Measurements from ENCODE around the gene SLC9A9. TPM values are rescaled to one million over a fixed set of nuclear protein-coding genes. Genes with fewer than 3 reads are reported as not detected.
A peak's percentile ranks its signal among the peaks of the same experiment; 100 is the strongest.

SLC9A9 gene
- total RNA-seq, 2 experiments from 2014 or later, result 12.2 TPM

DNA sequence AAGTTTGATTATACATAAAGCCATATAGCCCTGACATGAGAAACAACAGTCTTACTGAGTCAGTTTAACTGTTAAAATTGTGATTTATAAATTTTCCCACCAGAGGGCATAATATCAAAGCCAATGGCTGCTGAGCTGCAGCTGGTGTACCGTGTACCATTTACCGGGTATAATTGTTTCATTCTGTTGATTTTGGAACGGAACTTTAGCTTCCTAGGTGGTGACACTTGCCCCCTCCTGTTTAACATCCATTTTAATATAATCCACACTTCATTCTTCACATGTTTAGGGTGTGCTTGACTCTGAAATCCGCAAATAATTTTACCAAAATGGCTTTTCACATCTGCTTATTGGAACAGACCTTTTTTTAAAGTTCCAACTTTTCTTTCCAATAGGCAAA, 72.8 kb downstream of the SLC9A9 start:
- H3K9me3 ChIP-seq (ENCODE audit: control insufficient read depth in 1 of 2, insufficient read depth in 1 of 2, low read length in 2 of 2), result no peaks in the 10 kb centered on the region
- peak in 5 of 14 experiments; percentile 3 to 67 (median 58) for DNase-seq
- no peaks in the 10 kb centered on the region for H3K4me1 ChIP-seq (ENCODE audit: insufficient read depth, low read length)
- intact Hi-C loops (cut with DNase I, micrococcal nuclease), result loop anchor here (1.0 to 2.0 kb wide), 3 partner anchors 73 to 176 kb away; partner anchors contain the start of gene SLC9A9 (in 1 of the 2)
- H3K27ac Mint-ChIP-seq, result no peak overlapping the region
- no peak overlapping the region for H3K27ac ChIP-seq (ENCODE audit: low read depth in 1 of 2, low read length in 2 of 2)
- no peaks in the 10 kb centered on the region for H3K36me3 ChIP-seq (ENCODE audit: insufficient read depth, low read length)
- CTCF ChIA-PET, result interaction anchor here (0.6 kb wide), 1 partner anchor 9 kb away, joined by 3 read pairs; no protein-coding TSS in a partner anchor
- POLR2A ChIA-PET, result interaction anchor here (0.6 to 1.6 kb wide), 3 partner anchors 23 to 196 kb away, joined by 3 to 5 read pairs (median 3); partner anchors contain the start of gene DIPK2A
- no peaks in the 10 kb centered on the region for H3K36me3 Mint-ChIP-seq (ENCODE audit: low read depth)
- H3K27me3 ChIP-seq (ENCODE audit: control insufficient read depth in 1 of 2, insufficient read depth in 2 of 2, low read length in 2 of 2), result no peaks in the 10 kb centered on the region
- peak overlapping the region; percentile 11 for H3K4me3 Mint-ChIP-seq
- peaks cover 7% of the 10 kb centered on the region for H3K4me1 Mint-ChIP-seq (ENCODE audit: low read depth)
- H3K27me3 Mint-ChIP-seq, result no peaks in the 10 kb centered on the region
- H3K4me3 ChIP-seq (ENCODE audit: low read length), result no peak overlapping the region
- H3K9me3 Mint-ChIP-seq, result no peaks in the 10 kb centered on the region
- TF ChIP-seq, protein P1, sequence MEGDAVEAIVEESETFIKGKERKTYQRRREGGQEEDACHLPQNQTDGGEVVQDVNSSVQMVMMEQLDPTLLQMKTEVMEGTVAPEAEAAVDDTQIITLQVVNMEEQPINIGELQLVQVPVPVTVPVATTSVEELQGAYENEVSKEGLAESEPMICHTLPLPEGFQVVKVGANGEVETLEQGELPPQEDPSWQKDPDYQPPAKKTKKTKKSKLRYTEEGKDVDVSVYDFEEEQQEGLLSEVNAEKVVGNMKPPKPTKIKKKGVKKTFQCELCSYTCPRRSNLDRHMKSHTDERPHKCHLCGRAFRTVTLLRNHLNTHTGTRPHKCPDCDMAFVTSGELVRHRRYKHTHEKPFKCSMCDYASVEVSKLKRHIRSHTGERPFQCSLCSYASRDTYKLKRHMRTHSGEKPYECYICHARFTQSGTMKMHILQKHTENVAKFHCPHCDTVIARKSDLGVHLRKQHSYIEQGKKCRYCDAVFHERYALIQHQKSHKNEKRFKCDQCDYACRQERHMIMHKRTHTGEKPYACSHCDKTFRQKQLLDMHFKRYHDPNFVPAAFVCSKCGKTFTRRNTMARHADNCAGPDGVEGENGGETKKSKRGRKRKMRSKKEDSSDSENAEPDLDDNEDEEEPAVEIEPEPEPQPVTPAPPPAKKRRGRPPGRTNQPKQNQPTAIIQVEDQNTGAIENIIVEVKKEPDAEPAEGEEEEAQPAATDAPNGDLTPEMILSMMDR (IDR thresholded peaks at IDR 0.05), result peak; percentile 76
- peak; percentile 83 for ATAC-seq (ENCODE audit: poor library complexity)

DNA sequence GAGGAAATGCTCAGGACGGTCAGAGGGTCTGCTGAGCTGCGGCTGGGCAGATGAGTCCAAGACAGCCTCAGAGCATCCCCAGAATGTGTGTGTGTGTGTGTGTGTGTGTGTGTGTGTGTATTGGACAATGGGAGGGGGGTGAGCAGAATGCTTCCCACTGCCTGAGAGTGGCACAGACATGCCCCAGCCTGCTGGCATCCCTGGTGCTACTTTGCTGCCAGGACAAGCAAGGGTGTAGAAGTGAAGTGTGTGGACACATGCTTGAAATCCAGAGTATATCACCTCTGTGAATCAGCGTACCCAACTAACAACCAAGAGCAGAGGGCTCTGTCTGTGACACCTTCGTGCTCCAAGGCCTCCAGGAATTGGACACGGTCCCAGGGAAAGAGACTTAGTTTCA, 76.3 kb downstream of the SLC9A9 start:
- H3K27me3 Mint-ChIP-seq, result no peaks in the 10 kb centered on the region
- H3K36me3 Mint-ChIP-seq (ENCODE audit: low read depth), result no peaks in the 10 kb centered on the region
- DNase-seq, result no peak
- no peaks in the 10 kb centered on the region for H3K9me3 Mint-ChIP-seq
- no peak overlapping the region for H3K27ac Mint-ChIP-seq
- H3K36me3 ChIP-seq (ENCODE audit: insufficient read depth, low read length), result no peaks in the 10 kb centered on the region
- TF ChIP-seq, protein P1 (IDR thresholded peaks at IDR 0.05), result no peak
- no peaks in the 10 kb centered on the region for H3K4me1 ChIP-seq (ENCODE audit: insufficient read depth, low read length)
- H3K4me3 ChIP-seq (ENCODE audit: low read length), result no peak overlapping the region
- no peaks in the 10 kb centered on the region for H3K9me3 ChIP-seq (ENCODE audit: control insufficient read depth in 1 of 2, insufficient read depth in 1 of 2, low read length in 2 of 2)
- no peak overlapping the region for H3K27ac ChIP-seq (ENCODE audit: low read depth in 1 of 2, low read length in 2 of 2)
- ChIA-PET POLR2A (interaction anchor here (1.0 to 1.4 kb wide), 2 partner anchors 20 to 200 kb away, joined by 3 to 4 read pairs; partner anchors contain the start of gene DIPK2A), CTCF (no interaction called here)
- H3K4me1 Mint-ChIP-seq (ENCODE audit: low read depth), result peaks cover 7% of the 10 kb centered on the region
- no peaks in the 10 kb centered on the region for H3K27me3 ChIP-seq (ENCODE audit: control insufficient read depth in 1 of 2, insufficient read depth in 2 of 2, low read length in 2 of 2)
- intact Hi-C loops (cut with DNase I, micrococcal nuclease), result no loop called here
- H3K4me3 Mint-ChIP-seq, result no peak overlapping the region
- no peak for ATAC-seq (ENCODE audit: poor library complexity)

DNA sequence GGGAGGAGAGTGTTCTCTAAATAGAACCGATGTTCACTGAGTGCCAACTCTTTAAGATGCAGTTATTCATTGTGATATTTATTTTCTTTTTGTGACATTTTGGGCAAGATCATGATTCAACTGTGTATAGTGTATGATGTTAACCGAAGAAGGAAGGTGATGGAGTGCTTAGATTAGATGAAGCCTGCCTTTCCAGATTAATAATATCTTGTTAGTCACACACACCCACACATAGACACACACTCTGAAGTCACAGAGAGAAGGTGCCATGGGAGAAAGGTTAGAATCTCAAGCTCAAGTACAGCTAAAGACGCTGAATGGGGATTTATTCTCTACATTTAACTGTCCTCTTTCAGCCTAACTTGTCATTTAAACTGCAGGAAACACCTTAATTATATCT, 77.0 kb downstream of the SLC9A9 start:
- ATAC-seq (ENCODE audit: poor library complexity) (no peak), DNase-seq (no peak)
- no peaks in the 10 kb centered on the region for H3K9me3 ChIP-seq (ENCODE audit: control insufficient read depth in 1 of 2, insufficient read depth in 1 of 2, low read length in 2 of 2)
- ChIA-PET POLR2A (no interaction called here), CTCF (no interaction called here)
- no peak overlapping the region for H3K4me3 ChIP-seq (ENCODE audit: low read length)
- H3K27me3 ChIP-seq (ENCODE audit: control insufficient read depth in 1 of 2, insufficient read depth in 2 of 2, low read length in 2 of 2), result no peaks in the 10 kb centered on the region
- no peak overlapping the region for H3K27ac ChIP-seq (ENCODE audit: low read depth in 1 of 2, low read length in 2 of 2)
- no peaks in the 10 kb centered on the region for H3K36me3 ChIP-seq (ENCODE audit: insufficient read depth, low read length)
- no peaks in the 10 kb centered on the region for H3K4me1 ChIP-seq (ENCODE audit: insufficient read depth, low read length)
- H3K36me3 Mint-ChIP-seq (ENCODE audit: low read depth), result no peaks in the 10 kb centered on the region
- H3K27ac Mint-ChIP-seq, result no peak overlapping the region
- no peaks in the 10 kb centered on the region for H3K27me3 Mint-ChIP-seq
- TF ChIP-seq, protein P1 (IDR thresholded peaks at IDR 0.05), result no peak
- H3K4me1 Mint-ChIP-seq (ENCODE audit: low read depth), result peaks cover 7% of the 10 kb centered on the region
- H3K9me3 Mint-ChIP-seq, result no peaks in the 10 kb centered on the region
- no peak overlapping the region for H3K4me3 Mint-ChIP-seq
- intact Hi-C loops (cut with DNase I, micrococcal nuclease), result no loop called here

Measured in CD4-positive, alpha-beta T cell (primary cell).